Smooth muscle cell (in vitro differentiated cells): ENCODE results near the gene KCTD5. TPM values are rescaled to one million over a fixed set of nuclear protein-coding genes. Genes with fewer than 3 reads are reported as not detected.

Experiments
- DNase-seq: peaks from one replicate; lab custom pipeline; 2025; ENCODE audit not compliant: unreplicated experiment; lab: John Stamatoyannopoulos, UW
- H2AFZ ChIP-seq: fragments of 200-600 bp; sonication (generic); 2 replicates; pipeline ENCODE4 v1.6.0; 2016; ENCODE audit warnings: antibody characterized with exemption, low read depth, mild to moderate bottlenecking
- H3F3A ChIP-seq: fragments of 200-600 bp; sonication (generic); 2 replicates; pipeline ENCODE4 v1.6.0; 2017; ENCODE audit warnings: antibody characterized with exemption, low read depth
- H3K27ac ChIP-seq: fragments of 200-600 bp; sonication (generic); 2 replicates; pipeline ENCODE4 v1.5.1; 2016; ENCODE audit warnings: low read depth, mild to moderate bottlenecking
- H3K27me3 ChIP-seq: fragments of 200-600 bp; sonication (generic); 2 replicates; pipeline ENCODE4 v1.6.1; 2016; ENCODE audit warnings: low read depth, mild to moderate bottlenecking
- H3K36me3 ChIP-seq: fragments of 200-600 bp; sonication (generic); 2 replicates; pipeline ENCODE4 v1.5.1; 2016; ENCODE audit warnings: low read depth
- H3K4me1 ChIP-seq: fragments of 200-600 bp; sonication (generic); 2 replicates; pipeline ENCODE4 v1.5.1; 2016; ENCODE audit warnings: low read depth
- H3K4me2 ChIP-seq: fragments of 200-600 bp; sonication (generic); 2 replicates; pipeline ENCODE4 v1.6.0; 2016; ENCODE audit warnings: mild to moderate bottlenecking
- H3K4me3 ChIP-seq: fragments of 200-600 bp; sonication (generic); 2 replicates; pipeline ENCODE4 v1.5.1; 2016; ENCODE audit warnings: mild to moderate bottlenecking
- H3K79me2 ChIP-seq: fragments of 200-600 bp; sonication (generic); 2 replicates; pipeline ENCODE4 v1.6.0; 2016; ENCODE audit warnings: low read depth, mild to moderate bottlenecking
- H3K9ac ChIP-seq: fragments of 200-600 bp; sonication (generic); 2 replicates; pipeline ENCODE4 v1.6.0; 2016; ENCODE audit warnings: low read depth
- H3K9me3 ChIP-seq: fragments of 200-600 bp; sonication (generic); replicated peaks from 2 replicates; pipeline ENCODE4 v1.5.1; 2016; ENCODE audit warnings: low read depth
- H4K20me1 ChIP-seq: fragments of 200-600 bp; sonication (generic); 2 replicates; pipeline ENCODE4 v1.6.0; 2016; ENCODE audit warnings: low read depth
- WGBS: methylation state at CpG from one replicate; pipeline ENCODE4 v1.1.7; 2016; ENCODE audit warnings: low lambda C conversion rate; 5-methylcytosine and 5-hydroxymethylcytosine counted together
- polyA plus RNA-seq: library from polyadenylated mRNA; unstranded; fragments of >200 nt; fragmentation: Nextera tagmentation; extraction: Ambion mirVana; gene quantifications from 2 replicates; pipeline ENCODE4 v1.2.1, GENCODE V29; 2016
- total RNA-seq: library from RNA; depleted of rRNA; stranded (reverse); fragments of >200 nt; gene quantifications from 2 replicates; pipeline ENCODE4 v1.2.3, GENCODE V29; 2014
- TF ChIP-seq, protein P1 (sequence below): fragments of 200-600 bp; sonication (generic); IDR thresholded peaks from 2 replicates; pipeline ENCODE4 v1.5.1; 2017; ENCODE audit warnings: borderline replicate concordance, mild to moderate bottlenecking, antibody characterized with exemption; ENCODE audit not compliant: insufficient read depth, poor library complexity, severe bottlenecking

Gene KCTD5
- total and polyA plus RNA-seq, 2 experiments from 2014 or later: 35.5 to 38.2 TPM

DNA sequence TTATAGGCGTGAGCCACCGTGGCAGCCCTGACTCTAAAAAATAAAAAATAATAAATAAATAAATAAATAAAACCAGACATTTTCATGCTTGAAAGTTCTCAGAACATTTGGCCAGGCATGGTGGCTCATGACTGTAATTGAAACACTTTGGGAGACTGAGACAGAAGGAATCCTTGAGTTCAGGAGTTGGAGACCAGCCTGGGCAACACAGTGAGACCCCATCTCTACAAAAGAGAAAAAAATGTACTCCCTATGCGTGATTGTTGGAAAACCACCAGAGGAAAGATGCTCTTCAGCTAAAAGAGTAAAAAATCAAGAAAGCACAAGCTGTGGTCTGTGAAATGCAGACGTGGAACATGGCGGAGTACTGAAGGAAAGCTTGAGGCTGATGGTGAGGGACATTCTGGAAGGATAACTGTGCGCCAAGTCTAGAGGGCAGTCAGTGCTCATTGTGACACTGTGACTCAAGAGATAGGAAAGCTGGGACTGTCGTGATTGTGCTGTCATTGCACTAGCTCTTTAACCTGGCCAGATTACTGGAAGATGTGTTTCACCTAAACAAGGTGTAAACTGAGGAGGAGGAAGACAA lies 41.9 kb downstream of the KCTD5 start:
- Histone ChIP-seq H3K4me3 (no peak overlapping the region), H3K79me2 (no peaks in the 10 kb centered on the region), H3F3A (no peaks in the 10 kb centered on the region), H4K20me1 (no peaks in the 10 kb centered on the region), H3K9ac (no peak overlapping the region), H3K27ac (no peak overlapping the region), H3K4me2 (no peak overlapping the region), H3K36me3 (no peaks in the 10 kb centered on the region), H3K4me1 (no peaks in the 10 kb centered on the region), H2AFZ (no peak overlapping the region), H3K27me3 (no peaks in the 10 kb centered on the region), H3K9me3 (no peaks in the 10 kb centered on the region)
- DNase-seq: no peak
- 86% methylated on average over 7 of the region's 7 CpGs for WGBS
- TF ChIP-seq, protein P1, sequence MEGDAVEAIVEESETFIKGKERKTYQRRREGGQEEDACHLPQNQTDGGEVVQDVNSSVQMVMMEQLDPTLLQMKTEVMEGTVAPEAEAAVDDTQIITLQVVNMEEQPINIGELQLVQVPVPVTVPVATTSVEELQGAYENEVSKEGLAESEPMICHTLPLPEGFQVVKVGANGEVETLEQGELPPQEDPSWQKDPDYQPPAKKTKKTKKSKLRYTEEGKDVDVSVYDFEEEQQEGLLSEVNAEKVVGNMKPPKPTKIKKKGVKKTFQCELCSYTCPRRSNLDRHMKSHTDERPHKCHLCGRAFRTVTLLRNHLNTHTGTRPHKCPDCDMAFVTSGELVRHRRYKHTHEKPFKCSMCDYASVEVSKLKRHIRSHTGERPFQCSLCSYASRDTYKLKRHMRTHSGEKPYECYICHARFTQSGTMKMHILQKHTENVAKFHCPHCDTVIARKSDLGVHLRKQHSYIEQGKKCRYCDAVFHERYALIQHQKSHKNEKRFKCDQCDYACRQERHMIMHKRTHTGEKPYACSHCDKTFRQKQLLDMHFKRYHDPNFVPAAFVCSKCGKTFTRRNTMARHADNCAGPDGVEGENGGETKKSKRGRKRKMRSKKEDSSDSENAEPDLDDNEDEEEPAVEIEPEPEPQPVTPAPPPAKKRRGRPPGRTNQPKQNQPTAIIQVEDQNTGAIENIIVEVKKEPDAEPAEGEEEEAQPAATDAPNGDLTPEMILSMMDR: no peak

DNA sequence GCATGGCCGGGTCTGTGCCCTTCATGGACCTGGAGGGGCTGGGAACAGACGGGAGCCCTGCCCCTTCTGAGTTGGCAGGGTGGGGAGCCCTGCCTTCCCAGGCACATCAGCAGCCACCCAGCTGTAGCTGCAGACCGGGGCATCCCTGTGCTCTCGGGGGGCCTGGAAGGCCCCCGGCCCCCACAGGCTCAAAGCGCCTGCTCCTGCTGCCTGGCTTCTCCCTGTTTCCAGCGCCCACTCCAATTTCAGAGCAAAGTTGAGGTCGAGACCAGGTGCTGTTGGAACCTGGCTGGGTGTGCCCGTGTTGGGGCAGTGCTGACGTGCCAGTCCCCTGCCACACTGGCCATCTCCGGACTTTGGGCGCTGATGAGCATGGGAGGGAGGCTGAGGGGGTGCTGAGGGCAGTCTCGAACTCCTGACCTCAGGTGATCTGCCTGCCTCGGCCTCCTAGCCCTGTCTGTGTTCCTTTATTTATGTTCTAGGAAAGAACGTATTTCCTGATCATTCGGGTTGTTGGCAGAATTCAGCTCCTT lies 42.6 kb downstream of the KCTD5 start:
- H3F3A ChIP-seq: no peaks in the 10 kb centered on the region
- no peak overlapping the region for H2AFZ ChIP-seq
- H3K36me3 ChIP-seq: no peaks in the 10 kb centered on the region
- DNase-seq: no peak
- H3K27ac ChIP-seq: no peak overlapping the region
- H4K20me1 ChIP-seq: no peaks in the 10 kb centered on the region
- H3K9me3 ChIP-seq: no peaks in the 10 kb centered on the region
- TF ChIP-seq, protein P1: no peak
- H3K4me2 ChIP-seq: no peak overlapping the region
- H3K79me2 ChIP-seq: no peaks in the 10 kb centered on the region
- no peak overlapping the region for H3K4me3 ChIP-seq
- 90% methylated on average over 16 of the region's 16 CpGs for WGBS
- H3K4me1 ChIP-seq: no peaks in the 10 kb centered on the region
- no peak overlapping the region for H3K9ac ChIP-seq
- no peaks in the 10 kb centered on the region for H3K27me3 ChIP-seq

DNA sequence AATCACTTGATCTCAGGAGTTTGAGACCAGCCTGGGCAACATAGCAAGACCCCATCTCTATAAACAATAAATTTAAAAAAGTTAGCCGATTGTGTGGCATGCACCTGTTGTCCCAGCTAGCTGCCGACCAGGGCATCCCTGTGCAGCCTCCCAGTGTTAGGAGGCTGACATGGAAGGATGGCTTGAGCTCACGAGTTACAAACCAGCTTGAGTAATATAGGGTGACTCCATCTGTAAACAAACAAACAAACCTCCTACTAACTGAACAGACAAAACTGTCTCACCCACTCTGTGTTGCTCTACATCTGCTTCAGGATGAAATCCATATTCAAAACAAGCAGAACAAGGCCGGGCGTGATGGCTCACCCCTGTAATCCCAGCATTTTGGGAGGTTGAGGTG lies 44.6 kb downstream of the KCTD5 start:
- no peak overlapping the region for H3K9ac ChIP-seq
- no peak overlapping the region for H3K4me3 ChIP-seq
- H3K9me3 ChIP-seq: no peaks in the 10 kb centered on the region
- H3K79me2 ChIP-seq: no peaks in the 10 kb centered on the region
- no peaks in the 10 kb centered on the region for H3K4me1 ChIP-seq
- no peaks in the 10 kb centered on the region for H3K36me3 ChIP-seq
- TF ChIP-seq, protein P1: no peak
- no peak overlapping the region for H3K27ac ChIP-seq
- H3K4me2 ChIP-seq: no peak overlapping the region
- no peaks in the 10 kb centered on the region for H3K27me3 ChIP-seq
- H4K20me1 ChIP-seq: no peaks in the 10 kb centered on the region
- H2AFZ ChIP-seq: no peak overlapping the region
- WGBS: 87% methylated on average over 5 of the region's 5 CpGs
- no peak for DNase-seq
- no peaks in the 10 kb centered on the region for H3F3A ChIP-seq

DNA sequence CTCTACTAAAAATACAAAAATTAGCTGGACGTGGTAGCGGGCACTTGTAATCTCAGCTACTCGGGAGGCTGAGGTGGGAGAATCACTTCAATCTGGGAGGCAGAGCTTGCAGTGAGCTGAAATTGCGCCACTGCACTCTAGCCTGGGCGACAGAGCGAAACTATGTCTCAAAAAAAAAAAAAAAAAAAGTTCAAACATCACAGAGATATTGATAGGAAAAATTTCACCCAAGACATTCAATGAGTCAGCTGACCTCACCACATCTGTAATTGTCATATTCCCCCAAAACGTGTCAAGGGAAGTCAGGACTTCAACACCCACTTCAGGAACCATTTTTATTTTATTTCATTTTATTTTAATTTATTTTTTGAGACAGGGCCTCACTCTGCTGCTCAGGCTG lies 45.7 kb downstream of the KCTD5 start:
- Histone ChIP-seq H4K20me1 (no peaks in the 10 kb centered on the region), H3K9me3 (no peaks in the 10 kb centered on the region), H3F3A (no peaks in the 10 kb centered on the region), H3K27me3 (no peaks in the 10 kb centered on the region), H3K27ac (no peak overlapping the region), H3K9ac (no peak overlapping the region), H2AFZ (no peak overlapping the region), H3K79me2 (no peaks in the 10 kb centered on the region), H3K4me2 (no peak overlapping the region), H3K4me3 (no peak overlapping the region), H3K36me3 (no peaks in the 10 kb centered on the region), H3K4me1 (no peaks in the 10 kb centered on the region)
- TF ChIP-seq, protein P1: no peak
- 87% methylated on average over 7 of the region's 7 CpGs for WGBS
- DNase-seq: no peak
